ENCODE measurements around the gene CCT3.
"Not testable (repeated sequence)": the region's sequence is repeated elsewhere in the genome, so short reads cannot be mapped to it uniquely, and the experiment has no call there.

CCT3 gene

GRCh38 chr1:156368889-156369684 is 31.0 kb upstream of the CCT3 start, which contains the start of gene RHBG:
RHBG (plus strand) TSS chr1:156369211; CDS start chr1:156369250, 39 bp downstream.
- DNase-seq (ENCODE audit: extremely low read depth in 1 of 2, low read depth in 1 of 2): no peak

- no peak for DNase-seq (ENCODE audit: extremely low read depth in 1 of 2, low read depth in 1 of 2)
Observed at GRCh38 chr1:156368157-156368658, 30.1 kb upstream of the CCT3 start.

GRCh38 chr1:156367383-156368156 is 29.5 kb upstream of the CCT3 start:
- no peak for DNase-seq (ENCODE audit: extremely low read depth in 1 of 2, low read depth in 1 of 2)

GRCh38 chr1:156366378-156367166 is 28.5 kb upstream of the CCT3 start:
- DNase-seq (ENCODE audit: extremely low read depth in 1 of 2, low read depth in 1 of 2): no peak

GRCh38 chr1:156365754-156366153 is 27.7 kb upstream of the CCT3 start:
- DNase-seq (ENCODE audit: extremely low read depth in 1 of 2, low read depth in 1 of 2): no peak

- DNase-seq (ENCODE audit: extremely low read depth in 1 of 2, low read depth in 1 of 2): no peak
Observed at GRCh38 chr1:156360534-156360933, 22.4 kb upstream of the CCT3 start.

GRCh38 chr1:156359973-156360372 is 21.9 kb upstream of the CCT3 start:
- no peak for DNase-seq (ENCODE audit: extremely low read depth in 1 of 2, low read depth in 1 of 2)

- DNase-seq (ENCODE audit: extremely low read depth in 1 of 2, low read depth in 1 of 2): no peak
Observed at GRCh38 chr1:156359249-156359648, 21.2 kb upstream of the CCT3 start.

GRCh38 chr1:156358641-156359040 is 20.5 kb upstream of the CCT3 start:
- DNase-seq (ENCODE audit: extremely low read depth in 1 of 2, low read depth in 1 of 2): no peak

- no peak for DNase-seq (ENCODE audit: extremely low read depth in 1 of 2, low read depth in 1 of 2)
Observed at GRCh38 chr1:156357977-156358376, 19.9 kb upstream of the CCT3 start.

- DNase-seq (ENCODE audit: extremely low read depth in 1 of 2, low read depth in 1 of 2): peak; percentile 18 to 52
Observed at GRCh38 chr1:156356875-156357534, 18.9 kb upstream of the CCT3 start.

- no peak for DNase-seq (ENCODE audit: extremely low read depth in 1 of 2, low read depth in 1 of 2)
Observed at GRCh38 chr1:156356262-156356874, 18.3 kb upstream of the CCT3 start.

GRCh38 chr1:156352481-156352880 is 14.4 kb upstream of the CCT3 start:
- DNase-seq (ENCODE audit: extremely low read depth in 1 of 2, low read depth in 1 of 2): not testable (repeated sequence)

- DNase-seq (ENCODE audit: extremely low read depth in 1 of 2, low read depth in 1 of 2): no peak
Observed at GRCh38 chr1:156347331-156347730, 9.2 kb upstream of the CCT3 start.

- DNase-seq (ENCODE audit: extremely low read depth in 1 of 2, low read depth in 1 of 2): no peak
Observed at GRCh38 chr1:156346636-156347035, 8.5 kb upstream of the CCT3 start.

GRCh38 chr1:156346035-156346434 is 7.9 kb upstream of the CCT3 start:
- not testable (repeated sequence) for DNase-seq (ENCODE audit: extremely low read depth in 1 of 2, low read depth in 1 of 2)

- no peak for DNase-seq (ENCODE audit: extremely low read depth in 1 of 2, low read depth in 1 of 2)
Observed at GRCh38 chr1:156344409-156344808, 6.3 kb upstream of the CCT3 start.

- DNase-seq (ENCODE audit: extremely low read depth in 1 of 2, low read depth in 1 of 2): no peak
Observed at GRCh38 chr1:156342166-156342955, 4.3 kb upstream of the CCT3 start.

GRCh38 chr1:156337888-156338179 is 258 bp downstream of the CCT3 start:
- no peak for DNase-seq (ENCODE audit: extremely low read depth in 1 of 2, low read depth in 1 of 2)
